ENCODE data around the gene PEPD.

Gene PEPD

DNA sequence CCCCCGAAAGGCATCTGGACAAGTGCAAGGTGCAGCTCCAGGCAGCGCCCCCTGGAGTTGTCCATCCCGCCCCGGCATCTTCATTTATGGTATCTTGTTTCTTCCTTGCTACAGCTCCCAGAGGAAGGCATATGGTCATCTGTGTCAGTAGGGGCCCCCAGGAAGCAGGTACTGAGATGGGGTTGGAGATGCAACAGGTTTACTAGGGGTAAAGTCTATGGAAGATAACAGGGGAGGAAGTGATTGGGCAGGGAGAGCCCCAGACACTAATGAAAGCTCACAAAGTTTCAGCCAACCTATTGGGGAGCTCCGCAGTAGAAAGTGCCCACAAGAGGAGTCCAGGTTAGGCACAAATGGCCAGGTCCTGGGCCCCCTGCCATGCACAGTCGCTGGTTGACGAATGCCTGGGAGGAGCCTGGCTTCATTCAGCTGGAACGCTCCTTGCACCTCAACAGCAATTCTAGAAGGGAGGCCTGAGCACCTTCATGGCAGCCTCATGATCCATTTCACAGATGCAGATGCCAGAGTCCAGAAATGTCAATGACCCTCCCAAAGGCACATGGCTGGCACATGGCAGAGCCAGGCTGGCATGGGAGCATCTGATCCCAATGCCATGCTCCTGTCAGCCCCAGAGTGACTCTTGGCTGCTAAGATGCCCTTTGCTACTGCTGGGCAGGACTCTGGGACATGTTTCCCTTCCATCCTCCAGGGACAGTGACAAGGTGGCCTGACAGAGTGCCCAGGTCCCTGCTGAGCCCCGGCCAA lies 23.8 kb upstream of the PEPD start:
- DNase-seq, result no peak

- DNase-seq, result no peak
Observed at GRCh38 chr19:33535226-33535625, 13.6 kb upstream of the PEPD start.

- no peak for DNase-seq
Observed at GRCh38 chr19:33532859-33533460, 11.4 kb upstream of the PEPD start.

DNA sequence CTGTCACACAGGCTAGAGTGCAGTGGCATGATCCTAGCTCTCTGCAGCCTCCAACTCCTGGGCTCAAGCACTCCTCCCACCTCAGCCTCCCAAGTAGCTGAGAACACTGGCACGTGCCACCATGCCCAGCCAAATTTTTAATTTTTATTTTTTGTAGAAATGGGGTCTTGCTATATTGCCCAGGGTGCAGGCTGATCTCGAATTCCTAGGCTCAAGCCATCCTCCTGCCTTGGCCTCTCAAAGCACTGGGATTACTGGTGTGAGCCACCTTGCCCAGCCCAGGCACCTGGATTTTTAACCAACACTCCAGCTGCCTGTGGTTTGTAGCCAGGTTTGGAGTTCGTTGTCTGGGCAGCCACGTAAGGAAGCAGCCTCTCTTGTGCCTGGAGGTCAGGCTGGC lies 9.3 kb upstream of the PEPD start:
- no peak for DNase-seq

- no peak for DNase-seq
Observed at GRCh38 chr19:33530296-33530695, 8.7 kb upstream of the PEPD start.

DNA sequence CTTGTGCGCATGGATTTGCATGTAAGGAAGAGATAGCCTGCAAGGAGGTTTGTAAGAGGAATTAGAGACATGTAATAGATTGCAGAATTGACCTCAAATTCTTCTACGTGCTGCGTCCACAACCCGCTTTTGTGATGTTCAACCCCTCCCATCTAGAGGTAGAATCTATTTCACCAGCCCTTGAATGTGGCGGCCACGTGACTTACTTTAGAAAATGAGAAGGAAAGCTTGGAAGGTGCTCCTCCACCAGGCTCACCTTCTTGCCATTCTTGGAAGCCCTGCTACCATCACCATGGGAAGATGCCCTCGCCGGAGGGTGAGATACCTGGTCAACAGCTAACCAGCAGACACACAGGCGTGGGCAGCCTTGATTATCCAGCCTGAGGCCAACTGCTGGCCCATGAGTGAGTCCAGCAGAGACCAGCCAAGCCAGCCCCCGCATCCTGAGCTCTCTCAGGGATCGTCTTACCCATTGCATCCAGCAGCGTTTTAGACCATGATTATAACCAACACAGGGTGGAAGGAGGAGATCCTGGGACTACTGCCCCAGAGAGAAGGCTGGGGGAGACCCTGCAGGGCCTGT lies 7.6 kb upstream of the PEPD start:
- no peak for DNase-seq

- no peak for DNase-seq
Observed at GRCh38 chr19:33528404-33528803, 6.8 kb upstream of the PEPD start.

DNA sequence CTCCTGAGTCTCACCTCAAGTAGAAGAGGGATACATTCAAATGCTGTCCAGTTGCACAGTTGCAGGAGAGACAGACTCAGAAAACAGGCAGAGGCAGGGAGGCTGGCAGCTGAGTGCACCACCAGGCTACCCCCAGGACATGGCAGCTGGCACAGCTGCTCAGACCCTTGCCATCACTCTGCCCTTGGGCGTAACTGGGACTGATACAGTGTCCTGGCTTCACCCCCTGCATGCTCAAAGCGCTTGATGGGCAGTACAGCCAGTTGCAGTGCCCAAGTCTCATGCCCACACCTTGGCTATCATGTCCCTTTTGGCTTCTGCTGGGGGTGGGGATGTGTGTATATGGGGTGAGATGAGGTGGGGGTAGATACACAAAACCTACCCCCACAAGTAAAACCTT lies 5.5 kb upstream of the PEPD start:
- DNase-seq, result no peak

DNA sequence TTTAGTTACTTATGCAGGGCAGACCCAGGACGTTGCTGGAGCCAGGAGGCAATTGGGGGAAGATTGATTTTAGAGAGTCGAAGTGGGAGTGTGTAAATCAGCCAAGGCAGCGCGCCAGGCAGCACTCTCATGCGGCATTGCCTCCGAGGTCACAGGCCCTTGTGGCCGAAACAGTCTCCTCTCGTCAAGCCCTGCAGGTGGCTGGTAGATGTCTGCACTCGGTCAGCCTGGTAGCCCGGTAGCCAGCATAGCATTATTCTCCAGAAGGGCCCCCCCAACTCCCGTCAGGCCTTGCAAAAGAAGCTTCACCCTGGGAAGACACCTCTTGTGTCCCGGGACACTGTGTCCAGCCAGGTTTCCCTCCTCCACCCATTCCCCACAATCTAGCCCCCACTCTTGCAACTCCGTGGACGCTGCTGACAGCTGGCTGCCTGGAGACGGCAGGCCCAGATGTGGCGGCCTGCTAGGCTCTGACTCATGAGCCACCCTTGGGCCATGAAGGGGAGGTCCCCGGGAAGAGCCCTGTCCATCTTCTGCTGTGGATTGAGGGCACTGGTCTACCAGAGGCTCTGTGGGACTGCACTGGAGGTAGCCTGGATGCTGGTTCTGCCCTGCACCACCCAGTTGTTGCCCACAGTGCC lies 2.6 kb upstream of the PEPD start:
- no peak for DNase-seq

- no peak for DNase-seq
Observed at GRCh38 chr19:33523167-33523566, 1.6 kb upstream of the PEPD start.

DNA sequence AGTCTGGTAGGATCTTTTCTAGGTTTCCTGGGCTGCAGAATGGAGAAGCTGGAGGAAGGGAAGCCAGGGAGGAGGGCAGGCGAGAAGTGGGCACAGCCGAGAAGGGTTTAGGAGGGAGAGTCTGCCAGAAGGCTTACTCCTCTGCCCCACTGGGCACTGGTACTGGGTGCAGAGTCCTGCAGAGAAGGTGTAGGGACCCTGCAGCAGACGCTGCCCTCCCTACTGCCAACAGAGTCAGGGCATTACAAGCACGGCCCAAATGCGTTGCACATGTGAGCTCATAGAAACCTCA lies 726 bp upstream of the PEPD start:
- no peak for DNase-seq

DNA sequence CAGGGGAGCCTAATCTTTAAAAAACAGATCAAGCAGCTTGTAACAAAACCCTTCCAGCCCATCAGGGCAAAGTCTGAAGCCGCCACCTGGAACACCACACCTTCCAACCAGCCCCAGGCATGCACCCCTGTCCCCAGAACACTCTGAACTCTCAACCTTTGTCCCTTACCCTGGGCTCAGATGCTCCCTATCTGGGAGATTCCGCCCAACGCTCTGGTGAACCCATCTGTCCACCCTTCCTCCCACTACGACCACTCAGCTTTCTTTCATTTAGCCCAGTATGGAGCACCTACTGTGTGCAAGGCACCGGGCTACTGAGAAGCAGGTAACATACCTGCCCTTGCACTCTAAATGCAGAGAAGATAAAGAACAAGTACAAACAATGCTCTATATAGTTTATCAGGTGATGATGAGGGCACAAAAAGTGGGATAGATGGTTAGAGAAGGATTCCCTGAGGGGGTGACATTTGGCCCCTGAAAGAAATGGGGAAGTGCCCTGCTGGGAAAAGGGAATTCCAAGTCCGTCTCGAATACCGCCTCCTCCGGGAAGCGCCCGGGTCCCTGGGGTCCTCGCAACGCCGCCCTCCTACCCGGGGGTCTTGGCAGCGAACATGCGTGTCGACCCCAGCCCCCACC lies 629 bp downstream of the PEPD start:
- DNase-seq, result no peak

DNA sequence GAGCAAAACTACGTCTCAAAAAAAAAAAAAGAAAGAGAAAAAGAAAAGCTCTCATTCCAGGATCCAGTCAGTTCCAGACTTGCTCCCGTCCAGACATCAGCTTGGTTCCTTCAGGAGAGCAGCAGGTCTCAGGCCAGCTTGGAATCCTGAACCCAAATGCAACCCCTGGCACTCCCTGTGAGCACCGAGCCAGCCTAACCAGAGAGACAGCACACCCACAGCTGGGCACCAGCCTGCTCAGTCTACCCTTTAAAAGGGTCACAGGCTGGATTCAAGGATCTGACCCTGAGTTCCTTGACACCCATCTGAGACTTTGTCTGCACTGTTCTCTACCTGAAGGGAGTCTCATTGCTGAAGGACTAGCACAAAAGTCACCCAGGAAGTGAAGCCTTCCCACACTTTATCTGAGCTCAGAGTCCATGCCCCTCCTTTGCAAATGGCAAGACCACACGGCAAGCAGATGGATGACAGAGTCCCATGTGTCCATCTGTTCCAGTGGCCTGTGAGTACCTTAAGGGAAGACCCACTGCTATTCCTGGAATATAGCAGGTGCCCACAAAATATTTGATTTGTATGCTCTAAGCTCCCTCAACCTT lies 1.4 kb downstream of the PEPD start:
- DNase-seq, result no peak

- no peak for DNase-seq
Observed at GRCh38 chr19:33519416-33519815, 2.2 kb downstream of the PEPD start.

- no peak for DNase-seq
Observed at GRCh38 chr19:33518541-33518940, 3.0 kb downstream of the PEPD start.

- no peak for DNase-seq
Observed at GRCh38 chr19:33517922-33518321, 3.7 kb downstream of the PEPD start.

DNA sequence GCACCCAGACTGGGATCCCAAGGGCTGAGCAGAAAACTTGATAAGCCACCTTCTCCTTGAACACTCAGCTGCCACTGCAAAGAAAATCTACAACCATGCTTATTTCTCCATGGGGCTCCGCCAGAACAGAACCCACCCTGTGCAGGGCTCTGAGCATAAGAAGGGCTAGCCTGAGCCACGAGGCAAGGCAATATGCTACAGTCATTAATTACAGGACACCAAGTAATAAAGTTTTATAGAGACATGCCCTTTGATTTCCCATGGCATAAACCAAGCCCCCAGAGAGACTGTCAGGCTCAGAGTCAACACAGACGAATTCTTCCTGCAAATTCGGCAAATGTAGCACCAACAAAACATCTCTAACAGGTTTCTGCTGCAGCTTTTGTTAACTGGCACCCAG lies 5.7 kb downstream of the PEPD start:
- no peak for DNase-seq

DNA sequence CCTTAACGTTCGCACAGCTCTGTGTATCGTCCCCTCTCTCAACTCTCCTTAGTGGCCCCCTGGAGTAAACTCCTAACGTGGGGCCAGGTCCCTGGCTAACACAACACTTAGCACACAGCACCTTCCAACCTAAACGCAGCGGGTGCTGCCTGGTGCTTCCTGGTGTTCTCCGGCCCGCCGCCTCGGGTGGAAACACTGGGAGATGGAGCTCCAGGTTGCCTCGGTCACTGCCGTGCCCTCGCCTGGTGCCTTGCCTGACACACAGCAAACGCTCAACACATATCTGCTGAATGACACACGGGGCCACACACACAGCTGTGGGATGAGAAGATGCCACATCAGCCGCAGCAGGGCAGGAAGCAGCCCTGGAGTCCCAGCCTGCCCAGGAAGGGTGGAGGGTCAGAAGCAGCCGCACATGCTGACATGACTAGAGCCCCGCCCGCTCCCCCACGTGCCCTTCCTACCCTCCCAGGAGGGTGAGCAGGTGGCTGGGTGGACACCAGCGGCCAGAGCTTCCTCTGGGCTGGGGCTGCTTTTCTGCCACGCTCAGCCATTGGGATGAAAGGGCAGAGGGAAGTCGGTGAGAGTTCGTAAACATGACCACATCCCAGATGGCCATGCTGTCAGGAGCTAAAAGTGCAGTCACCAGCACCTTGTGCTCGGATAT lies 6.6 kb downstream of the PEPD start:
- DNase-seq, result no peak

DNA sequence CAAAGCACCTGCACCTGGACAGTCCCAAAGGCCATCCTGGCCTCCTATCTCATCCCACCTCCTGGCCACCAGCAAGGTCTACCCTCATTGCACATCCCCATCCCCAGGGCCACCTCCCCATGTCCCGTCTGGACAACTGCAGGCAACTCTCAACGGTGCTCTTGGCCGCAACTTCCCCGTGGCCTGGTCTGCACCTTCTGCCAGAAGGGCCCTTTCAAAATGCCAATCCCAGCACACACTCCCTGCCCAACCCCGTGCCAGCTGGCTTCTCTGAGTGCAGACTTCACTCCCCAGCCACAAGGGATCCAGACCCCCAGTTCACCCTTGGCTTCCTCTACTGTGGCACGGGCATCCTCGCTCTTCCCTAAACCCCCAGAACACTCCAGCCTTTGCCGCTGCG lies 8.2 kb downstream of the PEPD start:
- DNase-seq, result no peak

GRCh38 chr19:33512580-33513137 lies 8.9 kb downstream of the PEPD start:
- no peak for DNase-seq

DNA sequence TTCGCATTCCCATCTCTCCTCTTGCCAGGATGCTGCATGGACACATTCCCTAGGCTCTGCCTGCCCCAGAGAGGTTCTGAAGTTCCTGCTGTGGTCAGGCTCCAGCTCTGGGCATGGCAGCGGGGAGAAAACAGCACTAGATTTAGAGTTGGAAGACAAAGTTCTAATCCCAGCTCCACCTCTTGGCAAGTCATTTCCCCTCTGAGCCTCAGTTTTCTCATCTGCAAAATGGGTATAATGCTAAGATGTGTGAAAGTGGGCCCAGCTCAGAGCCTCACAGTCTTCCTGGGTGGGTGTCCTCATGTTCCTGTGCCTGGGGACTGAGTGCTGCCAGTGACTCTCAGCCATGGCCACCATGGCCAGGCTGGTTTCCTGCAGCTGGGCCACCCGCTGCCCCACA lies 9.6 kb downstream of the PEPD start:
- no peak for DNase-seq

- DNase-seq, result no peak
Observed at GRCh38 chr19:33511346-33511745, 10.2 kb downstream of the PEPD start.

All from activated CD8-positive, alpha-beta memory T cell treated with anti-CD3 and anti-CD28 coated beads, Interleukin-2, amount 50 U/mL, for 48 hours (primary cell).